ENCODE results near the gene CXCL1. TPM values are rescaled to one million over a fixed set of nuclear protein-coding genes. Genes with fewer than 3 reads are reported as not detected.

The CXCL1 gene
- total and polyA plus RNA-seq, 2 donors (not counting 1 experiment from before 2014, with no cell fraction given) = 0.24 TPM; not detected in 1

GRCh38 chr4:73859614-73860088 lies 9.5 kb upstream of the CXCL1 start:
- Histone ChIP-seq H3K9ac (ENCODE audit: low read length) (no peak overlapping the region), H3K4me2 (replicated peaks; ENCODE audit: low read depth, low read length, poor library complexity, severe bottlenecking) (no peak overlapping the region), H3K79me2 (ENCODE audit: control insufficient read depth, insufficient read depth, low read length) (no peaks in the 10 kb centered on the region), H3K27me3 (replicated peaks in 1 of 4; ENCODE audit: control extremely low read depth in 1 of 4, control insufficient read depth in 3 of 4, insufficient read depth in 4 of 4, low read length in 3 of 4) (peaks cover 0 to 2% (median 0%) of the 10 kb centered on the region in 4 experiments), H3K36me3 (replicated peaks in 1 of 2; ENCODE audit: control extremely low read depth in 1 of 2, control insufficient read depth in 1 of 2, extremely low read depth in 1 of 2, insufficient read depth in 2 of 2, low read length in 1 of 2) (no peaks in the 10 kb centered on the region), H3K9me3 (ENCODE audit: control extremely low read depth in 1 of 3, control insufficient read depth in 2 of 3, insufficient read depth in 1 of 3, low read length in 2 of 3) (no peaks in the 10 kb centered on the region), H3K4me3 (ENCODE audit: control extremely low read depth in 1 of 5, extremely low read depth in 1 of 5, insufficient read depth in 1 of 5, low read depth in 2 of 5, low read length in 4 of 5) (no peak overlapping the region), H4K20me1 (ENCODE audit: control insufficient read depth, insufficient read depth, low read length, poor library complexity, severe bottlenecking) (no peaks in the 10 kb centered on the region), H2AFZ (ENCODE audit: insufficient read depth, low read depth, low read length, poor library complexity, severe bottlenecking) (no peak overlapping the region), H3K4me1 (ENCODE audit: control insufficient read depth in 2 of 2, insufficient read depth in 2 of 2, low read length in 2 of 2) (no peaks in the 10 kb centered on the region), H3K27ac (ENCODE audit: low read length in 2 of 2) (no peak overlapping the region)
- no peak for ATAC-seq (ENCODE audit: low read depth)
- Mint-ChIP-seq H3K27ac (no peak overlapping the region), H3K4me3 (no peak overlapping the region), H3K4me1 (no peaks in the 10 kb centered on the region), H3K9me3 (ENCODE audit: insufficient read depth) (no peaks in the 10 kb centered on the region), H3K27me3 (peaks cover 12% of the 10 kb centered on the region)
- TF ChIP-seq CTCF (IDR thresholded peaks at IDR 0.05) = no peak
- no peak for TF ChIP-seq EZH2 (IDR thresholded peaks at IDR 0.05; ENCODE audit: borderline replicate concordance, insufficient read depth, low read depth, low read length, poor library complexity, severe bottlenecking)
- DNase-seq = no peak
- intact Hi-C loops (cut with micrococcal nuclease) = no loop called here
- CTCF ChIA-PET = no interaction called here
- POLR2A ChIA-PET = no interaction called here

GRCh38 chr4:73860181-73860580 lies 9.0 kb upstream of the CXCL1 start:
- H3K9me3 Mint-ChIP-seq (ENCODE audit: insufficient read depth) = no peaks in the 10 kb centered on the region
- Histone ChIP-seq H3K36me3 (replicated peaks in 1 of 2; ENCODE audit: control extremely low read depth in 1 of 2, control insufficient read depth in 1 of 2, extremely low read depth in 1 of 2, insufficient read depth in 2 of 2, low read length in 1 of 2) (no peaks in the 10 kb centered on the region), H3K79me2 (ENCODE audit: control insufficient read depth, insufficient read depth, low read length) (no peaks in the 10 kb centered on the region), H3K9ac (ENCODE audit: low read length) (no peak overlapping the region), H4K20me1 (ENCODE audit: control insufficient read depth, insufficient read depth, low read length, poor library complexity, severe bottlenecking) (no peaks in the 10 kb centered on the region), H3K27ac (ENCODE audit: low read length in 2 of 2) (no peak overlapping the region), H3K9me3 (ENCODE audit: control extremely low read depth in 1 of 3, control insufficient read depth in 2 of 3, insufficient read depth in 1 of 3, low read length in 2 of 3) (no peaks in the 10 kb centered on the region), H3K27me3 (replicated peaks in 1 of 4; ENCODE audit: control extremely low read depth in 1 of 4, control insufficient read depth in 3 of 4, insufficient read depth in 4 of 4, low read length in 3 of 4) (peaks cover 0 to 3% (median 0%) of the 10 kb centered on the region in 4 experiments), H3K4me3 (ENCODE audit: control extremely low read depth in 1 of 5, extremely low read depth in 1 of 5, insufficient read depth in 1 of 5, low read depth in 2 of 5, low read length in 4 of 5) (no peak overlapping the region), H3K4me2 (replicated peaks; ENCODE audit: low read depth, low read length, poor library complexity, severe bottlenecking) (no peak overlapping the region), H3K4me1 (ENCODE audit: control insufficient read depth in 2 of 2, insufficient read depth in 2 of 2, low read length in 2 of 2) (no peaks in the 10 kb centered on the region), H2AFZ (ENCODE audit: insufficient read depth, low read depth, low read length, poor library complexity, severe bottlenecking) (no peak overlapping the region)
- H3K27me3 Mint-ChIP-seq = peaks cover 7% of the 10 kb centered on the region
- ATAC-seq (ENCODE audit: low read depth) = no peak
- H3K4me1 Mint-ChIP-seq = no peaks in the 10 kb centered on the region
- CTCF ChIA-PET = no interaction called here
- WGBS (ENCODE audit: insufficient coverage) = no CpG with 5 or more reads among the region's 4 CpGs
- POLR2A ChIA-PET = no interaction called here
- no peak overlapping the region for H3K4me3 Mint-ChIP-seq
- DNase-seq = no peak
- TF ChIP-seq EZH2 (IDR thresholded peaks at IDR 0.05; ENCODE audit: borderline replicate concordance, insufficient read depth, low read depth, low read length, poor library complexity, severe bottlenecking) = no peak
- TF ChIP-seq CTCF (IDR thresholded peaks at IDR 0.05) = no peak
- intact Hi-C loops (cut with micrococcal nuclease) = no loop called here
- H3K27ac Mint-ChIP-seq = no peak overlapping the region
